ENCODE results near the gene KCNIP2.

KCNIP2 gene

DNA sequence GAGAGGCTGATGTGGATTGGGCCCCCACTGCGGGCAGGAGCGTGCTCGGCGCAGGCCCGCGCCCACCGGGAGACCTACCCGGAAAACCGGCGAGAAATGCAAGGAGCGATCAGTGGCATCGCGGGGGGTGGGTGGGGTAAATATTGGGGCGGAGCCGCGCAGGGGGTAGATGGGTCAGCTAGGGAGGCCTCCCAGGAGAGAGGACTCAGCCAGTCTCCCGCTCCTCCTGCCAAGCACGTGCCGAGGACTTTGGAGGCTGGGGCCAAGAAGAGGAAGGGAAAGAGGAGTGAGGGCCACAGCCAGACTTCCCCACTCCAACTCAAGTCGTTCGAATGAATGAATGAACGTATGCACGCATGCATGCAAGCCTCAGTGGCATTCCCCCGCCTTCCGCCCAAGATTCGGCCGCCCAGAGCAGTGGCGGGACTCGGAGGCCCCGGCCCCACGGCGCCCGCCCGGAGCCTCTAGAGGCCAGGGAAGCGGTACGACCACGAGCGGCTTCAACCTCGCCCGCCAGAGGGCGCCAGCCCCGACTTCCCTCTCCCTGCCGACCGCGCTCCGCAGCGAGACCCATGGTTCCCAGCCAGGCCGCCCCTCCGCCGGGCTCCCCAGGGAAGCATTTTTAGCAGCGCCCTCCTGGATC is 63.9 kb downstream of the KCNIP2 start:
- Histone ChIP-seq H3K36me3 (ENCODE audit: control insufficient read depth in 5 of 5, insufficient read depth in 5 of 5, low read length in 5 of 5) (peaks cover 7 to 20% (median 8%) of the 10 kb centered on the region in 5 donors), H3K9ac (ENCODE audit: low read length in 5 of 5) (peak overlapping the region in 3 of 5 donors; percentile 21 to 56 (median 47)), H3K4me3 (ENCODE audit: low read depth in 1 of 5, low read length in 5 of 5) (peak overlapping the region; percentile 54 to 65 (median 59)), H3K27ac (ENCODE audit: low read depth, low read length) (no peak overlapping the region), H3K27me3 (ENCODE audit: control insufficient read depth in 5 of 5, insufficient read depth in 4 of 5, low read length in 5 of 5) (peaks cover 0 to 26% (median 18%) of the 10 kb centered on the region in 5 donors), H3K4me1 (ENCODE audit: control insufficient read depth in 5 of 5, insufficient read depth in 5 of 5, low read length in 5 of 5) (peaks cover 3 to 65% (median 53%) of the 10 kb centered on the region in 5 donors), H3K9me3 (ENCODE audit: control insufficient read depth in 5 of 5, low read length in 5 of 5) (no peaks in the 10 kb centered on the region)

DNA sequence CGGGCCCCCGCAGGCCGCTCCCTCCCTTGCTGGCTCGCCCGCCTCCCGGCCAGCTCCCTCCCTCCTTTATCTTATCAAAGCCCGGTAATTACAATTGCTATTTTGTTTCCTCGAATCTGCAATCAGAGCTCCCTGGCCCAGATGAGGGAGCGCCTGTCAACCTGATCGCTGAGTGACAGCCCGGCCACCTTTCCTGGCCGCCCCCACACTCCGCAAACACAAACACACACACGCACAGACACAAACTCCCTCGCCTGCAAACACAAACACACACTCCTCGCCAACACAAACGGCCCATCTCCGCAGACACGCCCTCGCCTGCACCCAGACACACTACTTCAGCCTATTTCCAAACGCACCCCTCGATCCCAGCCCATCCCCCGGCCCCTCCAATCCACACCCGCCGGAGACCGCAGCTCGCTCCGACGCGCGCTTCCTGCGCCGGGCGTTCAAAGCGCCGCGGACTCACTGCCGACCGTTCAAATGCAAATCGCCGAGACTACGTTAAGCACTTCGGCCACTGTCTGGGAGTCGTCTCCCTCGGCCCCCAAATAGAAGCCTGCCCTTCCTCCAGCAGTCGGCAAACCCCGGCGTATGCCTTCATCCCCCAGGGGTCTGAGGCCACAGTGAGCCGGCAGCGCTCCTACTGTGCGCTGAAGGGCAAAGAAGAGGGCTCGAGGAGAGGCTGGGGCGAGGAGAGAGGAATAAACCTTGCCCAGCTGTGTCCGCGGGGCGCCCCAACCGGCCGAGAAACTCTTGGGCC is 64.6 kb downstream of the KCNIP2 start:
- H3K9ac ChIP-seq (ENCODE audit: low read length in 5 of 5): peak overlapping the region in 3 of 5 donors; percentile 21 to 56 (median 47)
- H3K9me3 ChIP-seq (ENCODE audit: control insufficient read depth in 5 of 5, low read length in 5 of 5): no peaks in the 10 kb centered on the region
- peak overlapping the region in 4 of 5 donors; percentile 54 to 62 (median 58) for H3K4me3 ChIP-seq (ENCODE audit: low read depth in 1 of 5, low read length in 5 of 5)
- H3K36me3 ChIP-seq (ENCODE audit: control insufficient read depth in 5 of 5, insufficient read depth in 5 of 5, low read length in 5 of 5): peaks cover under 1 to 14% (median 3%) of the 10 kb centered on the region in 5 donors
- H3K27me3 ChIP-seq (ENCODE audit: control insufficient read depth in 5 of 5, insufficient read depth in 4 of 5, low read length in 5 of 5): peaks cover 0 to 32% (median 24%) of the 10 kb centered on the region in 5 donors
- H3K27ac ChIP-seq (ENCODE audit: low read depth, low read length): no peak overlapping the region
- peaks cover 3 to 63% (median 48%) of the 10 kb centered on the region in 5 donors for H3K4me1 ChIP-seq (ENCODE audit: control insufficient read depth in 5 of 5, insufficient read depth in 5 of 5, low read length in 5 of 5)

DNA sequence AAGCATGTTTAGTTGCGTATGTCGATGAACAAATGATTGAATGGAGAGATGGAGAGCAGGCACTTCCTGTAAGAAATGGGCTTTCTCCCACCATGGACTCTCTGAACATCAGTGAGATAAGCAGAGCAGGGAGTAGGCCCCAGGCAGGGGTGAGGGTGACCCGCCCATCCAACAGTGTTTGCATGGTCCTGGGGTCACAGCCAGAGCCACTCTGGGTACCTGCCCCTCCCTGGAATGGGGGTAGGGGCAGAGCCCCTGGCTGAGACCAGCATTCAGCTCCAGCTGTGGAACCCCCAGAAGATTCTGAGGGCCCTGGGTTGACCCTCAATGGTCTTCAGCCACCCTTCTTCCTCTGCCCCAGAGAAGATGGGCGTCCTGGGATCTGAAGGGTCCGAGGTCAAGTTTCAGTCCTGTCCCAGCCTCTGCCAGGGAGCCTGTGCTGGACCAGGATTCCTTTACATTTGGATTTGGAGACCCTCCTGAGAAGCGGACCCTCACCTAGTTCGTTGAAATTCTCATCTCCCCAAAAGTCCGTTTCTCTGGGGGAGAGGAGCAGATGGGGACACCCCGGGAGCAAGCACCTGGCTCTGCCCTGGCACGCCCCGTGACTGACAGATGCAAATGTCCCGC is 65.3 kb downstream of the KCNIP2 start:
- H3K36me3 ChIP-seq (ENCODE audit: control insufficient read depth in 5 of 5, insufficient read depth in 5 of 5, low read length in 5 of 5): peaks cover 0 to 13% (median 3%) of the 10 kb centered on the region in 5 donors
- H3K4me3 ChIP-seq (ENCODE audit: low read depth in 1 of 5, low read length in 5 of 5): no peak overlapping the region
- H3K9me3 ChIP-seq (ENCODE audit: control insufficient read depth in 5 of 5, low read length in 5 of 5): no peaks in the 10 kb centered on the region
- H3K4me1 ChIP-seq (ENCODE audit: control insufficient read depth in 5 of 5, insufficient read depth in 5 of 5, low read length in 5 of 5): peaks cover 3 to 57% (median 41%) of the 10 kb centered on the region in 5 donors
- H3K27ac ChIP-seq (ENCODE audit: low read depth, low read length): no peak overlapping the region
- peaks cover 0 to 37% (median 29%) of the 10 kb centered on the region in 5 donors for H3K27me3 ChIP-seq (ENCODE audit: control insufficient read depth in 5 of 5, insufficient read depth in 4 of 5, low read length in 5 of 5)
- no peak overlapping the region for H3K9ac ChIP-seq (ENCODE audit: low read length in 5 of 5)

- H3K27ac ChIP-seq (ENCODE audit: low read depth, low read length): no peak overlapping the region
- H3K36me3 ChIP-seq (ENCODE audit: control insufficient read depth in 5 of 5, insufficient read depth in 5 of 5, low read length in 5 of 5): peaks cover 0 to 13% (median 4%) of the 10 kb centered on the region in 5 donors
- peaks cover 3 to 52% (median 35%) of the 10 kb centered on the region in 5 donors for H3K4me1 ChIP-seq (ENCODE audit: control insufficient read depth in 5 of 5, insufficient read depth in 5 of 5, low read length in 5 of 5)
- H3K4me3 ChIP-seq (ENCODE audit: low read depth in 1 of 5, low read length in 5 of 5): no peak overlapping the region
- no peak overlapping the region for H3K9ac ChIP-seq (ENCODE audit: low read length in 5 of 5)
- no peaks in the 10 kb centered on the region for H3K9me3 ChIP-seq (ENCODE audit: control insufficient read depth in 5 of 5, low read length in 5 of 5)
- H3K27me3 ChIP-seq (ENCODE audit: control insufficient read depth in 5 of 5, insufficient read depth in 4 of 5, low read length in 5 of 5): peaks cover 0 to 43% (median 35%) of the 10 kb centered on the region in 5 donors
Measured at GRCh38 chr10:101777619-101778145, 65.9 kb downstream of the KCNIP2 start.

DNA sequence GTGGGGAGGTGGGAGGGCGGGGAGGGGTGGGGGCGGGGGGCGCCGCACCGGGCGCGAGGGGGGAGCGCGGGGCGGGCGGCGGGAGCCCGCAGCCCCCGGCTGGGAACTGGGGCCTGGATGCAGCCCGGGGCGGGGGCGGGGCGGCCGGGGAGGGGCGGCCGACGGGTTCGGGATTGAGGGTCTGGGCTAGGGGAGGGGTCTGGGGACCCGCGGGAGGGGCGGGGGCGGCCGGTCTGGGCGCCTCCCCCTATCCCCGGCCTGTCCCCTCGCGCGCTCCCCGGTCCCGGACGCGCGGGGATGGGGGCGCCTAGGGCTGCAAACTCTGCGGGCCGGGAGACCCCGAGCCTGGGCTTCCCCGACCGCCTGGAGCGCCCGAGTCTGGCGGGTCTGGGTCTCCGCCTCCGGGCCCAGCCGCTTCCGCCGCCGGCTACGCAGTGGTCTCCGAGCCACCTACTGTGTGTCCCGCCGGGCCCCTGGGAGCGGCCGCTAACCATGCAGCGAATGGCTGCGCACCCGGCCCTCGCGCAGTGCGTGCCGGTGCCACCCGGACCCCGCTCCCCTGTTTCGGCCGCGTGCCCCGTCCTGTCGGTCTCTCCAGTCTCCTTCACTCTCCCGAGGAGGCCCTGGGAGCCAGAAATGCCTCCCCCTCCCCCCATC is 67.3 kb downstream of the KCNIP2 start:
- Histone ChIP-seq H3K36me3 (ENCODE audit: control insufficient read depth in 5 of 5, insufficient read depth in 5 of 5, low read length in 5 of 5) (peaks cover 0 to 7% (median 7%) of the 10 kb centered on the region in 5 donors), H3K27me3 (ENCODE audit: control insufficient read depth in 5 of 5, insufficient read depth in 4 of 5, low read length in 5 of 5) (peaks cover 0 to 56% (median 44%) of the 10 kb centered on the region in 5 donors), H3K4me3 (ENCODE audit: low read depth in 1 of 5, low read length in 5 of 5) (no peak overlapping the region), H3K27ac (ENCODE audit: low read depth, low read length) (no peak overlapping the region), H3K4me1 (ENCODE audit: control insufficient read depth in 5 of 5, insufficient read depth in 5 of 5, low read length in 5 of 5) (peaks cover 3 to 42% (median 30%) of the 10 kb centered on the region in 5 donors), H3K9me3 (ENCODE audit: control insufficient read depth in 5 of 5, low read length in 5 of 5) (no peaks in the 10 kb centered on the region), H3K9ac (ENCODE audit: low read length in 5 of 5) (no peak overlapping the region)
